ENCODE results near the gene SEC61B. TPM values are rescaled to one million over a fixed set of nuclear protein-coding genes. Genes with fewer than 3 reads are reported as not detected.

SEC61B gene
- total and polyA plus RNA-seq, 5 donors from 2014 or later, result 76.2 to 400 (median 353) TPM

GRCh38 chr9:99185934-99186333, 36.1 kb upstream of the SEC61B start:
- Histone ChIP-seq H3K4me3 (ENCODE audit: low read depth, low read length) (no peak overlapping the region), H3K36me3 (ENCODE audit: control insufficient read depth, insufficient read depth, low read length) (no peaks in the 10 kb centered on the region), H3K27me3 (ENCODE audit: control insufficient read depth, insufficient read depth, low read length) (peaks cover 1% of the 10 kb centered on the region), H3K9me3 (ENCODE audit: control insufficient read depth in 2 of 2, low read length in 2 of 2) (no peaks in the 10 kb centered on the region), H3K27ac (ENCODE audit: insufficient read depth, low read length, poor library complexity, severe bottlenecking) (no peak overlapping the region), H3K4me1 (ENCODE audit: control insufficient read depth, insufficient read depth, low read length, poor library complexity, severe bottlenecking) (peaks cover 5% of the 10 kb centered on the region)
- Mint-ChIP-seq H3K9me3 (peaks cover 0 to 1% (median 0%) of the 10 kb centered on the region in 7 donors), H3K4me3 (no peak overlapping the region), H3K4me1 (peaks cover 3 to 13% (median 8%) of the 10 kb centered on the region in 4 donors), H3K36me3 (no peaks in the 10 kb centered on the region), H3K27ac (no peak overlapping the region), H3K27me3 (peaks cover 14% of the 10 kb centered on the region)
- DNase-seq (no peak), ATAC-seq (ENCODE audit: low read depth in 2 of 2) (no peak)

GRCh38 chr9:99187311-99187710, 34.8 kb upstream of the SEC61B start:
- Mint-ChIP-seq H3K36me3 (no peaks in the 10 kb centered on the region), H3K4me3 (no peak overlapping the region), H3K27me3 (peaks cover 15% of the 10 kb centered on the region), H3K4me1 (peaks cover 3 to 11% (median 5%) of the 10 kb centered on the region in 4 donors), H3K9me3 (peaks cover 0 to 1% (median 0%) of the 10 kb centered on the region in 7 donors), H3K27ac (no peak overlapping the region)
- Histone ChIP-seq H3K36me3 (ENCODE audit: control insufficient read depth, insufficient read depth, low read length) (no peaks in the 10 kb centered on the region), H3K4me3 (ENCODE audit: low read depth, low read length) (no peak overlapping the region), H3K4me1 (ENCODE audit: control insufficient read depth, insufficient read depth, low read length, poor library complexity, severe bottlenecking) (peaks cover 5% of the 10 kb centered on the region), H3K27me3 (ENCODE audit: control insufficient read depth, insufficient read depth, low read length) (peaks cover 3% of the 10 kb centered on the region), H3K9me3 (ENCODE audit: control insufficient read depth in 2 of 2, low read length in 2 of 2) (no peaks in the 10 kb centered on the region), H3K27ac (ENCODE audit: insufficient read depth, low read length, poor library complexity, severe bottlenecking) (no peak overlapping the region)
- DNase-seq (no peak), ATAC-seq (ENCODE audit: low read depth in 2 of 2) (no peak)

- Mint-ChIP-seq H3K36me3 (no peaks in the 10 kb centered on the region), H3K27me3 (peaks cover 15% of the 10 kb centered on the region), H3K27ac (no peak overlapping the region), H3K4me3 (no peak overlapping the region), H3K4me1 (peaks cover 3 to 6% (median 3%) of the 10 kb centered on the region in 4 donors), H3K9me3 (peaks cover 0 to 1% (median 0%) of the 10 kb centered on the region in 7 donors)
- Histone ChIP-seq H3K4me1 (ENCODE audit: control insufficient read depth, insufficient read depth, low read length, poor library complexity, severe bottlenecking) (peaks cover 5% of the 10 kb centered on the region), H3K9me3 (ENCODE audit: control insufficient read depth in 2 of 2, low read length in 2 of 2) (no peaks in the 10 kb centered on the region), H3K4me3 (ENCODE audit: low read depth, low read length) (no peak overlapping the region), H3K27me3 (ENCODE audit: control insufficient read depth, insufficient read depth, low read length) (peaks cover 7% of the 10 kb centered on the region), H3K36me3 (ENCODE audit: control insufficient read depth, insufficient read depth, low read length) (no peaks in the 10 kb centered on the region), H3K27ac (ENCODE audit: insufficient read depth, low read length, poor library complexity, severe bottlenecking) (no peak overlapping the region)
- DNase-seq (no peak), ATAC-seq (ENCODE audit: low read depth in 2 of 2) (no peak)
Observed at GRCh38 chr9:99189186-99189585, 32.9 kb upstream of the SEC61B start.

DNA sequence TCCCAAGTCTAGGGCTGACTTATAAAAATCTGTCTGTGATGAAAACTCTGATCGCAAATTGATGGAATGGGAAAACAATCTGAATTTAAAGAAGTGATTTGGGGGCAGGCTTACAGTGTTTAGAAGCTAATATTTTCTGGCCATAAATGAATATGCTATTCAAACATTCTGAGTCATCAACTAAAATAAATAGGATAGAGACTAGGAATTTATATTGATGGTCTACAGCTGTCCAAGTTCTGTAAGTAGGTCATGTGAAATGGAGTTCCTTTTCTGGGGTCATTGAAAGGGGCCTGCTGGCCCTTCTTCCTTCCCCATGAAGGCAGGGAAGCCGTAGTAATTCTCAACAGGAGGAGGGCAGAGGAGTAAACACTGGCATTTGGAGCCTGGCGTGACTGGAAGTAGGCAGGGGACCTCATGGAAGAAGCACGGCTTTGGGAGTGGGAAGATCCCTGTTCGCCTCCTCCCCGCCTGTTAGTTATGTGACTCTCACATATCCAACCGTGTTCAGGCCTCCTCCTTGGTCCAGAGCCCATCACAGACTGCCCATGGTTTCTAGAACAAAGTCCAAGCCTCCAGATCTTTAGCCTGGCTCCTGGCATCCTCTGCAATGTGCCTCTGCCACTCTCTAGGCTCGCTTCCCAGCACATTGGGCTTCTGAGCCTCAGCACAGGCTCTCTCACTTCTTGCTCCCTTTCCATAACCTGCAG, 32.0 kb upstream of the SEC61B start:
- Mint-ChIP-seq H3K27ac (peak overlapping the region in 1 of 3 donors; percentile 45), H3K4me3 (no peak overlapping the region), H3K27me3 (peaks cover 19% of the 10 kb centered on the region), H3K4me1 (peaks cover 0 to 4% (median 1%) of the 10 kb centered on the region in 4 donors), H3K9me3 (peaks cover 0 to 1% (median 0%) of the 10 kb centered on the region in 7 donors), H3K36me3 (no peaks in the 10 kb centered on the region)
- Histone ChIP-seq H3K4me3 (ENCODE audit: low read depth, low read length) (no peak overlapping the region), H3K4me1 (ENCODE audit: control insufficient read depth, insufficient read depth, low read length, poor library complexity, severe bottlenecking) (no peaks in the 10 kb centered on the region), H3K27me3 (ENCODE audit: control insufficient read depth, insufficient read depth, low read length) (peaks cover 7% of the 10 kb centered on the region), H3K27ac (ENCODE audit: insufficient read depth, low read length, poor library complexity, severe bottlenecking) (no peak overlapping the region), H3K36me3 (ENCODE audit: control insufficient read depth, insufficient read depth, low read length) (no peaks in the 10 kb centered on the region), H3K9me3 (ENCODE audit: control insufficient read depth in 2 of 2, low read length in 2 of 2) (no peaks in the 10 kb centered on the region)
- DNase-seq, result no peak
- ATAC-seq (ENCODE audit: low read depth in 2 of 2), result no peak

GRCh38 chr9:99190597-99191283, 31.3 kb upstream of the SEC61B start:
- Mint-ChIP-seq H3K36me3 (no peaks in the 10 kb centered on the region), H3K27me3 (peaks cover 19% of the 10 kb centered on the region), H3K9me3 (peaks cover 0 to 1% (median 0%) of the 10 kb centered on the region in 7 donors), H3K27ac (no peak overlapping the region), H3K4me3 (no peak overlapping the region), H3K4me1 (peaks cover 0 to 4% (median 1%) of the 10 kb centered on the region in 4 donors)
- no peak for DNase-seq
- no peaks in the 10 kb centered on the region for H3K9me3 ChIP-seq (ENCODE audit: control insufficient read depth in 2 of 2, low read length in 2 of 2)
- no peaks in the 10 kb centered on the region for H3K36me3 ChIP-seq (ENCODE audit: control insufficient read depth, insufficient read depth, low read length)
- no peak overlapping the region for H3K27ac ChIP-seq (ENCODE audit: insufficient read depth, low read length, poor library complexity, severe bottlenecking)
- H3K27me3 ChIP-seq (ENCODE audit: control insufficient read depth, insufficient read depth, low read length), result peaks cover 7% of the 10 kb centered on the region
- ATAC-seq (ENCODE audit: low read depth in 2 of 2), result no peak
- H3K4me3 ChIP-seq (ENCODE audit: low read depth, low read length), result no peak overlapping the region
- H3K4me1 ChIP-seq (ENCODE audit: control insufficient read depth, insufficient read depth, low read length, poor library complexity, severe bottlenecking), result no peaks in the 10 kb centered on the region

DNA sequence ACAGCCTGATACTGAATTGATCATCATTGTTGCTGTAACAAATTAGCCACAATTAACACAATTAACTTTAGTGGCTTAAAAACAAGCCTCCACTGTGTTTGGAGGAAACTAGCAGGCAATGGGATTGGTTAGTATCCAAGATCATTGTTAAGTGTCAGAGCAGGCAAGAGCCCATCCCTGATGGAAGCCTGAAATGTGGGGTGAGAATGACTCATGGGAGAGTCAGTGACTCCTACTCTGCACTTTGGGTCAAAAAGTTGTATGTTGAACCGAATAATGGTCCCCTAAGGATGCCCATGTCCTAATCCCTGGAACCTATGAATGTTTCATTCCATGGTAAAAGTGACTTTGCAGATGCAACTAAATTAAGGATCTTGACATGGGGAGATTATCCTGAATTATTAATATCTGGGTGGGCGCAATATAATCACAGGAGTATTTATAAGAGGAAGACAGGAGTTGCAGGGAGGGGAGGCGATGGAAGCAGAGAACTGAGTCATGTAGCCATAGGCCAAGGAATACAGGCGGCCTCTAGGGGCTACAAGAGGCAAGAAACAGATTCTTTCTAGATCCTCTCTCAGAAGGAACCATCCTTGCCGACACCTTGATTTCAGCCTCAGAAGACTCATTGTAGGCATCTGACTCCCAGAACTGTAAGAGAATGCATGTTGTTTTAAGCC, 29.2 kb upstream of the SEC61B start:
- no peak for ATAC-seq (ENCODE audit: low read depth in 2 of 2)
- Histone ChIP-seq H3K9me3 (ENCODE audit: control insufficient read depth in 2 of 2, low read length in 2 of 2) (no peaks in the 10 kb centered on the region), H3K4me1 (ENCODE audit: control insufficient read depth, insufficient read depth, low read length, poor library complexity, severe bottlenecking) (no peaks in the 10 kb centered on the region), H3K36me3 (ENCODE audit: control insufficient read depth, insufficient read depth, low read length) (no peaks in the 10 kb centered on the region), H3K27me3 (ENCODE audit: control insufficient read depth, insufficient read depth, low read length) (peaks cover 6% of the 10 kb centered on the region), H3K4me3 (ENCODE audit: low read depth, low read length) (no peak overlapping the region), H3K27ac (ENCODE audit: insufficient read depth, low read length, poor library complexity, severe bottlenecking) (no peak overlapping the region)
- Mint-ChIP-seq H3K9me3 (no peaks in the 10 kb centered on the region), H3K27me3 (peaks cover 14% of the 10 kb centered on the region), H3K4me3 (no peak overlapping the region), H3K36me3 (no peaks in the 10 kb centered on the region), H3K4me1 (peaks cover 0 to 3% (median 0%) of the 10 kb centered on the region in 4 donors), H3K27ac (no peak overlapping the region)
- no peak for DNase-seq

- no peaks in the 10 kb centered on the region for H3K9me3 Mint-ChIP-seq
- no peaks in the 10 kb centered on the region for H3K36me3 Mint-ChIP-seq
- H3K4me1 ChIP-seq (ENCODE audit: control insufficient read depth, insufficient read depth, low read length, poor library complexity, severe bottlenecking), result no peaks in the 10 kb centered on the region
- H3K27ac ChIP-seq (ENCODE audit: insufficient read depth, low read length, poor library complexity, severe bottlenecking), result no peak overlapping the region
- no peak overlapping the region for H3K4me3 Mint-ChIP-seq
- no peak overlapping the region for H3K4me3 ChIP-seq (ENCODE audit: low read depth, low read length)
- H3K4me1 Mint-ChIP-seq, result peaks cover 0 to 3% (median 0%) of the 10 kb centered on the region in 4 donors
- H3K27me3 Mint-ChIP-seq, result peaks cover 14% of the 10 kb centered on the region
- ATAC-seq (ENCODE audit: low read depth in 2 of 2), result no peak
- DNase-seq, result peak in 1 of 3 donors; percentile 16
- H3K27ac Mint-ChIP-seq, result no peak overlapping the region
- H3K36me3 ChIP-seq (ENCODE audit: control insufficient read depth, insufficient read depth, low read length), result no peaks in the 10 kb centered on the region
- peaks cover 6% of the 10 kb centered on the region for H3K27me3 ChIP-seq (ENCODE audit: control insufficient read depth, insufficient read depth, low read length)
- H3K9me3 ChIP-seq (ENCODE audit: control insufficient read depth in 2 of 2, low read length in 2 of 2), result no peaks in the 10 kb centered on the region
Observed at GRCh38 chr9:99193466-99193821, 28.6 kb upstream of the SEC61B start.

Measured in CD4-positive, CD25-positive, alpha-beta regulatory T cell (primary cell).